H1 (cell line): Measurements from ENCODE around the gene POLR2A. TPM values are rescaled to one million over a fixed set of nuclear protein-coding genes. Genes with fewer than 3 reads are reported as not detected.

Experiments
- CTCF ChIA-PET: fragments of 300-600 bp; sonication (Branson Sonifier 250); formaldehyde crosslinking; loops from one replicate; lab custom pipeline; 2021; ENCODE audit not compliant: partially characterized antibody; lab: Charles Lee
- POLR2A ChIA-PET: fragments of 300-600 bp; sonication (Branson Sonifier 250); formaldehyde crosslinking; loops from one replicate; lab custom pipeline; 2021; ENCODE audit warnings: inconsistent platforms; ENCODE audit not compliant: partially characterized antibody; lab: Charles Lee
- DNase-seq, 2 experiments: peaks; one replicate each; pipeline versions ENCODE4 v3.0.0 to v3.0.0-alpha.2; 2010 to 2022; ENCODE audit warnings: low spot score in 2 of 2, low read depth in 1 of 2, mixed read lengths in 1 of 2
- FAIRE-seq: peaks from 2 replicates; lab custom pipeline; 2011; peaks lifted over from hg19 to GRCh38; lab: Jason Lieb, UNC
- H2AFZ ChIP-seq: 2 replicates; pipeline ENCODE4 v1.8.1; 2012; ENCODE audit warnings: low read length, inconsistent platforms
- H2AK5ac ChIP-seq: 2 replicates; pipeline ENCODE4 v1.6.1; 2013; ENCODE audit warnings: low read depth, low read length
- H2BK120ac ChIP-seq: replicated peaks from 2 replicates; pipeline ENCODE3; 2013; ENCODE audit warnings: low read depth, low read length, inconsistent platforms
- H2BK12ac ChIP-seq: 2 replicates; pipeline ENCODE4 v1.6.1; 2013; ENCODE audit warnings: low read depth, low read length
- H2BK15ac ChIP-seq: 2 replicates; pipeline ENCODE4 v1.6.1; 2013; ENCODE audit warnings: low read length
- H2BK20ac ChIP-seq: 2 replicates; pipeline ENCODE4 v1.6.1; 2013; ENCODE audit warnings: low read length
- H2BK5ac ChIP-seq: 2 replicates; pipeline ENCODE4 v1.6.1; 2013; ENCODE audit warnings: low read depth, low read length
- H3K14ac ChIP-seq: 2 replicates; pipeline ENCODE4 v1.6.1; 2013; ENCODE audit warnings: inconsistent platforms; ENCODE audit not compliant: insufficient read length
- H3K18ac ChIP-seq: 2 replicates; pipeline ENCODE4 v1.6.1; 2013; ENCODE audit warnings: low read length; ENCODE audit errors: extremely low read depth
- H3K23ac ChIP-seq: 2 replicates; pipeline ENCODE4 v1.6.1; 2013; ENCODE audit warnings: inconsistent platforms; ENCODE audit not compliant: insufficient read length
- H3K23me2 ChIP-seq: 2 replicates; pipeline ENCODE4 v1.6.1; 2013; ENCODE audit warnings: low read depth, low read length
- H3K27ac ChIP-seq: 2 replicates; pipeline ENCODE4 v1.6.1; 2011; ENCODE audit warnings: low read depth, low read length, inconsistent platforms
- H3K27me3 ChIP-seq, 4 experiments: replicated peaks in 1 of 4; 1 replicate in 1 of 4; 2 replicates in 3 of 4; pipeline versions ENCODE4 v1.6.1 to v1.8.1; 2011 to 2013; ENCODE audit warnings: low read length in 3 of 4, mild to moderate bottlenecking in 3 of 4, inconsistent platforms in 2 of 4, mixed read lengths in 2 of 4, moderate library complexity in 1 of 4; ENCODE audit not compliant: control insufficient read depth in 3 of 4, insufficient read depth in 3 of 4; ENCODE audit errors: extremely low read depth in 1 of 4
- H3K36me3 ChIP-seq, 4 experiments: 2 replicates each; pipeline versions ENCODE4 v1.6.1 to v1.8.1; 2011 to 2013; ENCODE audit warnings: mild to moderate bottlenecking in 4 of 4, low read length in 3 of 4, moderate library complexity in 2 of 4, control low read depth in 1 of 4, inconsistent platforms in 1 of 4; ENCODE audit not compliant: insufficient read depth in 4 of 4, control insufficient read depth in 2 of 4
- H3K4ac ChIP-seq: replicated peaks from 2 replicates; pipeline ENCODE3; 2013; ENCODE audit warnings: low read length, low read depth, mixed read lengths, inconsistent platforms; ENCODE audit not compliant: insufficient read length
- H3K4me1 ChIP-seq, 4 experiments: replicated peaks in 1 of 4; 1 replicate in 1 of 4; 2 replicates in 3 of 4; pipeline versions ENCODE4 v1.6.1 to v1.8.1; 2011 to 2013; ENCODE audit warnings: low read length in 3 of 4, inconsistent platforms in 2 of 4, mixed read lengths in 1 of 4; ENCODE audit not compliant: insufficient read depth in 4 of 4, control insufficient read depth in 3 of 4
- H3K4me2 ChIP-seq, 2 experiments: 2 replicates each; pipeline versions ENCODE4 v1.6.1 to v1.8.1; 2011 to 2013; ENCODE audit warnings: low read depth in 2 of 2, low read length in 2 of 2, control low read depth in 1 of 2, inconsistent platforms in 1 of 2, mild to moderate bottlenecking in 1 of 2; ENCODE audit not compliant: insufficient read depth in 1 of 2
- H3K4me3 ChIP-seq, 4 experiments: fragments of 200-600, 300-600 bp in 1 of 4; sonication (generic), shearing (Covaris generic), sonication (Bioruptor Twin) in 1 of 4; 2 replicates each; pipeline versions ENCODE4 v1.5.1 to v1.8.1; 2011 to 2016; ENCODE audit warnings: low read length in 4 of 4, low read depth in 3 of 4, control low read depth in 2 of 4, inconsistent platforms in 2 of 4, mild to moderate bottlenecking in 2 of 4, mixed read lengths in 1 of 4, moderate library complexity in 1 of 4; ENCODE audit not compliant: insufficient read depth in 2 of 4; ENCODE audit errors: extremely low read depth in 1 of 4
- H3K56ac ChIP-seq: replicated peaks from 2 replicates; pipeline ENCODE3; 2013; ENCODE audit warnings: low read depth, mild to moderate bottlenecking, mixed read lengths, low read length, inconsistent platforms; ENCODE audit not compliant: insufficient read length
- H3K79me1 ChIP-seq: 2 replicates; pipeline ENCODE4 v1.6.1; 2013; ENCODE audit warnings: low read depth, low read length, control low read depth
- H3K79me2 ChIP-seq, 2 experiments: 2 replicates each; pipeline versions ENCODE4 v1.6.1 to v1.8.1; 2012 to 2013; ENCODE audit warnings: low read length in 2 of 2, mild to moderate bottlenecking in 2 of 2, inconsistent platforms in 1 of 2; ENCODE audit not compliant: insufficient read depth in 2 of 2, control insufficient read depth in 1 of 2
- H3K9ac ChIP-seq, 4 experiments: replicated peaks in 1 of 4; 1 replicate in 1 of 4; 2 replicates in 3 of 4; pipeline versions ENCODE4 v1.6.1 to v1.8.1; 2011 to 2013; ENCODE audit warnings: low read depth in 3 of 4, low read length in 3 of 4, control low read depth in 2 of 4, mild to moderate bottlenecking in 2 of 4, moderate library complexity in 2 of 4, inconsistent platforms in 1 of 4; ENCODE audit errors: extremely low read depth in 1 of 4
- H3K9me3 ChIP-seq, 2 experiments: 2 replicates each; pipeline versions ENCODE4 v1.6.1 to v1.8.1; 2012 to 2013; ENCODE audit warnings: mild to moderate bottlenecking in 2 of 2, moderate library complexity in 2 of 2, control low read depth in 1 of 2, inconsistent platforms in 1 of 2, low read depth in 1 of 2, low read length in 1 of 2, mixed read lengths in 1 of 2; ENCODE audit not compliant: insufficient read depth in 2 of 2
- H4K20me1 ChIP-seq, 2 experiments: replicated peaks in 1 of 2; 2 replicates each; pipeline versions ENCODE3 to v1.8.1; 2011 to 2013; ENCODE audit warnings: inconsistent platforms in 2 of 2, low read length in 2 of 2, mild to moderate bottlenecking in 1 of 2; ENCODE audit not compliant: insufficient read depth in 2 of 2, control insufficient read depth in 1 of 2
- H4K5ac ChIP-seq: 2 replicates; pipeline ENCODE4 v1.6.1; 2013; ENCODE audit warnings: low read length, low read depth, mixed read lengths, inconsistent platforms; ENCODE audit not compliant: insufficient read length
- H4K8ac ChIP-seq: 2 replicates; pipeline ENCODE4 v1.8.0; 2013; ENCODE audit warnings: mild to moderate bottlenecking, moderate library complexity, low read length, inconsistent platforms; ENCODE audit not compliant: insufficient read depth; ENCODE audit errors: extremely low read depth
- H4K91ac ChIP-seq: replicated peaks from 2 replicates; pipeline ENCODE3; 2013; ENCODE audit warnings: low read length, mixed read lengths, inconsistent platforms; ENCODE audit not compliant: insufficient read length
- CHD2 ChIP-seq: IDR thresholded peaks from 2 replicates; pipeline ENCODE4 v1.6.1; 2012; ENCODE audit warnings: low read length, improper control_type of control experiment
- CTBP2 ChIP-seq: IDR thresholded peaks from 2 replicates; pipeline ENCODE4 v1.7.0; 2011; ENCODE audit warnings: borderline replicate concordance, mild to moderate bottlenecking, moderate library complexity, mixed read lengths, low read length; ENCODE audit not compliant: insufficient read depth, insufficient read length
- EGR1 ChIP-seq: IDR thresholded peaks from 2 replicates; pipeline ENCODE4 v1.6.1; 2011; ENCODE audit warnings: low read depth, low read length, borderline replicate concordance
- FOSL1 ChIP-seq: IDR thresholded peaks from 2 replicates; pipeline ENCODE4 v1.6.1; 2011; ENCODE audit warnings: mild to moderate bottlenecking, low read depth, low read length, moderate library complexity; ENCODE audit not compliant: insufficient read depth
- HDAC2 ChIP-seq, 2 experiments: fragments of 300-600 bp in 1 of 2; sonication (generic) in 1 of 2; IDR thresholded peaks; 2 replicates each; pipeline ENCODE4 v1.6.1; 2011 to 2012; ENCODE audit warnings: low read depth in 2 of 2, low read length in 2 of 2, mild to moderate bottlenecking in 2 of 2, moderate library complexity in 2 of 2, borderline replicate concordance in 1 of 2, inconsistent platforms in 1 of 2
- RBBP5 ChIP-seq: IDR thresholded peaks from 2 replicates; pipeline ENCODE4 v1.7.1; 2012; ENCODE audit warnings: low read depth, mild to moderate bottlenecking, inconsistent platforms, low read length, moderate library complexity, borderline replicate concordance
- SIRT6 ChIP-seq: IDR thresholded peaks from one replicate; pipeline ENCODE4 v1.7.1; 2012; ENCODE audit warnings: low read length, inconsistent platforms
- SP4 ChIP-seq: IDR thresholded peaks from 2 replicates; pipeline ENCODE4 v1.6.1; 2012; ENCODE audit warnings: low read length, inconsistent platforms
- ZNF274 ChIP-seq: IDR thresholded peaks from 2 replicates; pipeline ENCODE4 v1.7.0; 2012; ENCODE audit warnings: low read length, borderline replicate concordance; ENCODE audit errors: extremely low read depth
- WGBS, 2 experiments: shearing (Covaris generic) in 1 of 2; methylation state at CpG; one replicate each; pipeline versions ENCODE4 v1.1.6 to v1.1.7; 2013 to 2015; ENCODE audit warnings: low lambda C conversion rate in 2 of 2, mixed read lengths in 2 of 2, inconsistent platforms in 1 of 2, low coverage in 1 of 2, missing lambda C conversion rate in 1 of 2; ENCODE audit not compliant: insufficient replicate concordance in 2 of 2, insufficient coverage in 1 of 2, insufficient read length in 1 of 2; ENCODE audit errors: extremely low coverage in 1 of 2, missing lambda C conversion rate in 1 of 2; 5-methylcytosine and 5-hydroxymethylcytosine counted together
- polyA plus RNA-seq, 7 experiments: library from polyadenylated mRNA; depleted of rRNA in 3 of 7; stranded (reverse) in 5 of 7; unstranded in 2 of 7; fragments of >200 nt in 5 of 7; fragments of 200-250 nt in 2 of 7; gene quantifications; 1 replicate in 5 of 7; 2 replicates in 1 of 7; 4 replicates in 1 of 7; pipeline versions ENCODE4 v1.2.1 to v1.2.3, GENCODE V29; 2011 to 2013; ENCODE audit warnings: missing spikeins in 2 of 7, mixed read lengths in 2 of 7
- total RNA-seq: library from RNA; stranded (reverse); fragmentation: NEBNext Ultra II Directional; extraction: Animal tissue kit (Norgen Biotek cat#: 25700); gene quantifications from 2 replicates; pipeline ENCODE4 v1.2.1, GENCODE V29; 2021
- TF ChIP-seq, protein P1 (sequence below): IDR thresholded peaks from 2 replicates; pipeline ENCODE4 v1.6.1; 2012; ENCODE audit warnings: inconsistent platforms

The POLR2A gene
- total and polyA plus RNA-seq, 2 of the 8 experiments (the other 6 are each of a cell fraction or from before 2014, with no cell fraction given): 26.8 to 150 TPM

DNA sequence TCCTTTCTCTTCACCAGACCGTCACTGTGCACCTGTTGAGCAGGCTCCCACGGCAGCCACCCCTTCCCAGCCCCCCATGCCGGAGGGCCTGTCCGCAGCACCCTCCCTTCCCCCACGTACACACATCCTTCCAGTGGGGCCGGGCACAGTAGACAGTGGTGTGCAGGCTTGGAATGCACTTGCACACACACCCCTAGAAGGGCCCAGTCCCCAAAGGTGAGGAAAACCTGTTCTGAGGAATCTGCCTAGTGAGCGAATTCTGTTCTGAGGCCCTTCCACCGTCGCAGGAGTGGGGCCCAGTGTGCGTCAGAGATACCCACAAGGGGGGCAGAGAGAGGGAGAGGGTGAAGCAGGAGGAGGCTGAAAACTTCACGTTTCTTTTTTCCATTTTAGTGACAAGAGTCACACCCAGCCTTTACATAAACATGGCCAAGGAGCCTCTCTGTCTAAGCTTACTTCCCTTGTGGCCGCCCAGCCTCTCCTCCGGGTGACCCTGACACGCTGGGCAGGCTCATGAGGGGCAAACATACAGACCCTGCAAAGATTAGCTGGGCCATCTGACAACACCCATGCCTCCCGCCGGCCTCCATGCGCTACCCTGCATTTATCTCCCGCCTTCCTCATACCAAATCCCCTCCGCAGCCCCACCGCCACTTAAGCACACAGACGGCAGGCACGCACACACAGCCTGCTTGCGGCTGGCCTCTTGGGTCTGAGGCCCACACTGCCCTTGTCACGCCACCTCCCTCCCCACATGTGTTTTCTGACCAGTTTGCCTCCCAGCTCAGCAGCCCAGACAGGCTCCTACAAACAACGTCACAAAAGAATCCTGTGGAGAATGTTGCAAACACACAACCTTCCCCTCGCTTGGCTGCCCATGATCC is 6.5 kb upstream of the POLR2A start:
- 0 out of 2 replicates have a peak overlapping the region, but pooled peaks have one; percentile 66 for H2BK5ac ChIP-seq
- peak overlapping the region; percentile 82; the same call in 1 of the 2 replicates for H2BK12ac ChIP-seq
- H2AK5ac ChIP-seq: peak overlapping the region; percentile 1; the same call in 1 of the 2 replicates
- no peak overlapping the region for H2BK20ac ChIP-seq
- H2BK15ac ChIP-seq: peak overlapping the region; percentile 63
- H3K9ac ChIP-seq: peak overlapping the region in 2 of 4 experiments; percentile 4; a peak in 2 of 7 replicates
- peaks cover 0 to 31% of the 10 kb centered on the region in 2 experiments; a peak in 2 of 4 replicates for H3K79me2 ChIP-seq
- H3K56ac ChIP-seq: no peak overlapping the region
- no peaks in the 10 kb centered on the region for H3K9me3 ChIP-seq
- no peak overlapping the region for H3K14ac ChIP-seq
- no peak overlapping the region for H3K18ac ChIP-seq
- no peak overlapping the region for H3K23ac ChIP-seq
- no peak overlapping the region for H4K91ac ChIP-seq
- H3K36me3 ChIP-seq: no peaks in the 10 kb centered on the region
- ChIA-PET POLR2A (interaction anchor here (0.8 to 14.3 kb wide), 10 partner anchors 8 to 116 kb away, joined by 3 to 339 read pairs (median 5); partner anchors contain the start of genes CHRNB1, FGF11, POLR2A and TMEM102), CTCF (interaction anchor here (0.7 to 3.3 kb wide), 10 partner anchors 9 to 126 kb away, joined by 3 to 17 read pairs (median 4); partner anchors contain the start of gene TMEM102)
- H3K79me1 ChIP-seq: peaks cover 12% of the 10 kb centered on the region
- no peak overlapping the region for H2BK120ac ChIP-seq
- no peak overlapping the region for H4K5ac ChIP-seq
- H3K4ac ChIP-seq: no peak overlapping the region
- H3K27me3 ChIP-seq: no peaks in the 10 kb centered on the region; a peak in 1 of 7 replicates
- peak overlapping the region in 3 of 4 experiments; percentile 41 to 94 (median 49); a peak in 3 of 8 replicates for H3K4me3 ChIP-seq
- no peak overlapping the region for H2AFZ ChIP-seq
- H4K20me1 ChIP-seq: peaks cover 0 to 5% of the 10 kb centered on the region in 2 experiments
- peaks cover 11% of the 10 kb centered on the region for H3K23me2 ChIP-seq
- DNase-seq (no peak), FAIRE-seq (no peak)
- no peak overlapping the region for H3K27ac ChIP-seq
- no peak overlapping the region for H4K8ac ChIP-seq
- H3K4me2 ChIP-seq: peak overlapping the region; percentile 71 to 97; a peak in 3 of 4 replicates
- H3K4me1 ChIP-seq: peaks cover 2 to 20% (median 17%) of the 10 kb centered on the region in 4 experiments
- WGBS, 2 experiments: 81% methylated on average over 26 of the region's 26 CpGs; no CpG with 5 or more reads in 1 of the 2 experiments
- TF ChIP-seq EGR1 (no peak), RBBP5 (no peak), SIRT6 (no peak), ZNF274 (no peak), HDAC2 (IDR thresholded peaks at IDR 0.05; ENCODE audit: borderline replicate concordance in 1 of 2, low read depth in 2 of 2, low read length in 2 of 2) (no peak), FOSL1 (no peak), CHD2 (no peak), SP4 (no peak), CTBP2 (no peak)
- TF ChIP-seq, protein P1, sequence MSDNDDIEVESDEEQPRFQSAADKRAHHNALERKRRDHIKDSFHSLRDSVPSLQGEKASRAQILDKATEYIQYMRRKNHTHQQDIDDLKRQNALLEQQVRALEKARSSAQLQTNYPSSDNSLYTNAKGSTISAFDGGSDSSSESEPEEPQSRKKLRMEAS: no peak
